ENCODE results near the gene CTF1. TPM values are rescaled to one million over a fixed set of nuclear protein-coding genes. Genes with fewer than 3 reads are reported as not detected.

The CTF1 gene
- total RNA-seq: 3.7 to 5.7 TPM (median 4.2 TPM) in 3 replicates
- long read RNA-seq, partial matches to known transcripts: 0 of 7 reads
- long read RNA-seq, other reads (novel, unspliced or antisense): 3 of 7 reads

GRCh38 chr16:30896261-30896888, at the start of gene CTF1:
CTF1 (plus strand) TSS chr16:30896614; CDS start chr16:30896644, 30 bp downstream.
- Mint-ChIP-seq H3K4me1 (ENCODE audit: low read depth) (peaks cover 47% of the 10 kb centered on the region), H3K9me3 (ENCODE audit: low read depth) (no peaks in the 10 kb centered on the region), H3K4me3 (ENCODE audit: unreplicated experiment) (peak within 1 kb of the TSS; percentile 89), H3K36me3 (ENCODE audit: low read depth) (no peaks in the 10 kb centered on the region), H3K27me3 (ENCODE audit: low read depth) (no peaks in the 10 kb centered on the region), H3K27ac (ENCODE audit: unreplicated experiment) (peak within 1 kb of the TSS; percentile 100)
- DNase-seq (ENCODE audit: low spot score): peak; percentile 90
- TF ChIP-seq, protein P1, sequence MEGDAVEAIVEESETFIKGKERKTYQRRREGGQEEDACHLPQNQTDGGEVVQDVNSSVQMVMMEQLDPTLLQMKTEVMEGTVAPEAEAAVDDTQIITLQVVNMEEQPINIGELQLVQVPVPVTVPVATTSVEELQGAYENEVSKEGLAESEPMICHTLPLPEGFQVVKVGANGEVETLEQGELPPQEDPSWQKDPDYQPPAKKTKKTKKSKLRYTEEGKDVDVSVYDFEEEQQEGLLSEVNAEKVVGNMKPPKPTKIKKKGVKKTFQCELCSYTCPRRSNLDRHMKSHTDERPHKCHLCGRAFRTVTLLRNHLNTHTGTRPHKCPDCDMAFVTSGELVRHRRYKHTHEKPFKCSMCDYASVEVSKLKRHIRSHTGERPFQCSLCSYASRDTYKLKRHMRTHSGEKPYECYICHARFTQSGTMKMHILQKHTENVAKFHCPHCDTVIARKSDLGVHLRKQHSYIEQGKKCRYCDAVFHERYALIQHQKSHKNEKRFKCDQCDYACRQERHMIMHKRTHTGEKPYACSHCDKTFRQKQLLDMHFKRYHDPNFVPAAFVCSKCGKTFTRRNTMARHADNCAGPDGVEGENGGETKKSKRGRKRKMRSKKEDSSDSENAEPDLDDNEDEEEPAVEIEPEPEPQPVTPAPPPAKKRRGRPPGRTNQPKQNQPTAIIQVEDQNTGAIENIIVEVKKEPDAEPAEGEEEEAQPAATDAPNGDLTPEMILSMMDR (IDR thresholded peaks at IDR 0.05): no peak

GRCh38 chr16:30846649-30847402, 49.6 kb upstream of the CTF1 start:
- Mint-ChIP-seq H3K4me3 (ENCODE audit: unreplicated experiment) (no peak overlapping the region), H3K27me3 (ENCODE audit: low read depth) (no peaks in the 10 kb centered on the region), H3K9me3 (ENCODE audit: low read depth) (no peaks in the 10 kb centered on the region), H3K36me3 (ENCODE audit: low read depth) (no peaks in the 10 kb centered on the region), H3K27ac (ENCODE audit: unreplicated experiment) (no peak overlapping the region), H3K4me1 (ENCODE audit: low read depth) (peaks cover 9% of the 10 kb centered on the region)
- DNase-seq (ENCODE audit: low spot score): no peak
- TF ChIP-seq, protein P1 (IDR thresholded peaks at IDR 0.05): no peak

DNA sequence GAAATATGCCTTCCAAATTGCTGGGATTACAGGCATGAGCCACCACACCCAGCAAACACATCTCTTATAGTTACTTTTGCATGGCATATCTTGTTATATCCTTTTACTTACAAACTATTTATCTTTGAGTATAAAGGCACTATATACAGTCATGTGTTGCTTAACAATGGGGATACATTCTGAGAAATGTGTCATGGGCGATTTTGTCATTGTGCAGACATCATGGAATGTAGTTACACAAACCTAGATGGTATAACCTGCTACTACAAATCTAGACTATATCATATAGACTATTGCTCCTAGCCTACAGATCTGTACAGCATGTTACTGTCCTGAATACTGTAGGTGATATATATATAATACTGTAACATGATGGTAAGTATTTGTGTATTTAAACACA, 46.2 kb upstream of the CTF1 start:
- peaks cover 8% of the 10 kb centered on the region for H3K36me3 Mint-ChIP-seq (ENCODE audit: low read depth)
- no peak for DNase-seq (ENCODE audit: low spot score)
- no peak overlapping the region for H3K4me3 Mint-ChIP-seq (ENCODE audit: unreplicated experiment)
- no peaks in the 10 kb centered on the region for H3K27me3 Mint-ChIP-seq (ENCODE audit: low read depth)
- no peaks in the 10 kb centered on the region for H3K9me3 Mint-ChIP-seq (ENCODE audit: low read depth)
- H3K27ac Mint-ChIP-seq (ENCODE audit: unreplicated experiment): no peak overlapping the region
- TF ChIP-seq, protein P1 (IDR thresholded peaks at IDR 0.05): no peak
- H3K4me1 Mint-ChIP-seq (ENCODE audit: low read depth): peaks cover 1% of the 10 kb centered on the region

DNA sequence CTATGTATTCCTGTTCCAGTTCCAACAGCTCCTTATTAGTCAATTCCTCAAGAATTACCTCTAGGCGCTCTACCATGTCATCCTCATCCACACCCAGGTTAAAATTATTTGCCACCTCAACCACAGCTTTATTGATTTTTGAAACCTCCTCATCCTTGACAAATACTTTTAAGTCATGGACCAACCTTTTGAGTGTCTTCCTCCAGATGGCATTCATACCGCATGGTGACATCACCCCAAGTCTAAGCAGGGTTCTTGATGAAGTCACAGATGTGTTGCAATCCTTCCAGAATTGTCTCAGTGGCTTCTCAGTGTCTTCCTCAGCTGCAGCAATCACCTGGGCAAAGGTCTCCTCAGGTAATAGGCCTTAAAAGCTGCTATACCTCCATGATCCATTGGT, 42.7 kb upstream of the CTF1 start:
- H3K27me3 Mint-ChIP-seq (ENCODE audit: low read depth): no peaks in the 10 kb centered on the region
- peaks cover 5% of the 10 kb centered on the region for H3K4me1 Mint-ChIP-seq (ENCODE audit: low read depth)
- no peaks in the 10 kb centered on the region for H3K9me3 Mint-ChIP-seq (ENCODE audit: low read depth)
- DNase-seq (ENCODE audit: low spot score): no peak
- no peak overlapping the region for H3K4me3 Mint-ChIP-seq (ENCODE audit: unreplicated experiment)
- TF ChIP-seq, protein P1 (IDR thresholded peaks at IDR 0.05): no peak
- peaks cover 8% of the 10 kb centered on the region for H3K36me3 Mint-ChIP-seq (ENCODE audit: low read depth)
- no peak overlapping the region for H3K27ac Mint-ChIP-seq (ENCODE audit: unreplicated experiment)

DNA sequence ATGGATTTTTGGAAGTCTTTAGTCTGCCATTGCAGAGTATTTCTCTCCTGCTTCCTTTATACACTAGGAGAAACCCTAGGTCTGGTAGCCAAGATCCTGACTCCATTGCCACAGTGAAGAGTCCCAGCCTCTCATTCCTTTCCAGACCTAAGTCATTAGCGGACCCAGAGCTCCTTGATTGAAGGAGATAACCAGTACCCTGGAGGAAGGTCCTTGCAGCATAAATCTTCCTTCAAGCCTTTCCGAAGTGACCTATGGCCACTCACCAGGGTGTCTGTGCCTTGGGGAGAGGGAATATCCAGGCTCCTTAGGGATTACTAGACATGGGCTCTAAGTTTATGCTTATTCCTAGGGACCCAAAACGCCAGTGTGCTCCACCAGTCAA, 38.3 kb upstream of the CTF1 start:
- H3K27me3 Mint-ChIP-seq (ENCODE audit: low read depth): no peaks in the 10 kb centered on the region
- no peak overlapping the region for H3K27ac Mint-ChIP-seq (ENCODE audit: unreplicated experiment)
- H3K9me3 Mint-ChIP-seq (ENCODE audit: low read depth): no peaks in the 10 kb centered on the region
- H3K4me1 Mint-ChIP-seq (ENCODE audit: low read depth): peaks cover 7% of the 10 kb centered on the region
- TF ChIP-seq, protein P1 (IDR thresholded peaks at IDR 0.05): no peak
- H3K4me3 Mint-ChIP-seq (ENCODE audit: unreplicated experiment): no peak overlapping the region
- no peak for DNase-seq (ENCODE audit: low spot score)
- peaks cover 6% of the 10 kb centered on the region for H3K36me3 Mint-ChIP-seq (ENCODE audit: low read depth)

All from chondrocyte (in vitro differentiated cells).